NCI-H1930 (cell line): ENCODE measurements around the gene TMEM150C.
"Not testable (repeated sequence)": the region's sequence is repeated elsewhere in the genome, so short reads cannot be mapped to it uniquely, and the experiment has no call there.

Experiments
- DNase-seq, 2 experiments: peaks; one replicate each; lab custom pipeline; 2025; lab: John Stamatoyannopoulos, UW

TMEM150C gene

DNA sequence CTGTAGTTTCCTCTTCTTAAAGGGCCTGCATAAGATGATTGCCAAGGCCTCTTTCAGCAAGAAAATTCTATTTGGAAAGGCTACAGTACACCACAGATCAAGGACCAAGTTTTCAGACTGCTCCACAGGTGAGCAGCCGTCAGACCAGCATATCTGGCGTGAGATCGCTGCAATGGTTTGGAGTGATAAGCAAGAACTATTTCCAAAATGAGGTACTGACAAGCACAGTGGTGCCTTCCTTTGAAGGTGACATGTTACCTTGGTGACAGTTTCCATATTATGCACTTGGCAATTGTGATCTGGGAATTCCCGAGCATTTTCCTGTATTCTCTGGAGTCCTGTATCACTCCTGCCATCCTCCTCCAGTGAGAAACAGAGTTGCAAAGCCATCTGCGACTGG lies 7.3 kb upstream of the TMEM150C start:
- no peak for DNase-seq

DNA sequence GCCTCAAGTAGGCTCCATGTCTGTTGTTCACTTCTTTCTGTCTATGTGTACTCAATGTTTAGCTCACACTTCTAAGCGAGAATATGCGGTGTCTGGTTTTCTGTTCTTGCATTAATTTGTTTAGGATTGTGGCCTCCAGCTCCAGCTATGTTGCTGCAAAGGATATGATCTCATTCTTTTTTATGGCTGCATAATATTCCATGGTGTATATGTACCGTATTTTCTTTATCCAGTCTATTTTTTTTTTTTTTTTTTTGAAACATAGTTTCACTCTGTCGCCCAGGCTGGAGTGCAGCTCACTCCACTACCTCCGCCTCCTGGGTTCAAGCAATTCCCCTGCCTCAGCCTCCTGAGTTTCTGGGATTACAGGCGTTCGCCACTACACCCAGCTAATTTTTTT lies 5.7 kb upstream of the TMEM150C start:
- DNase-seq, result no peak

DNA sequence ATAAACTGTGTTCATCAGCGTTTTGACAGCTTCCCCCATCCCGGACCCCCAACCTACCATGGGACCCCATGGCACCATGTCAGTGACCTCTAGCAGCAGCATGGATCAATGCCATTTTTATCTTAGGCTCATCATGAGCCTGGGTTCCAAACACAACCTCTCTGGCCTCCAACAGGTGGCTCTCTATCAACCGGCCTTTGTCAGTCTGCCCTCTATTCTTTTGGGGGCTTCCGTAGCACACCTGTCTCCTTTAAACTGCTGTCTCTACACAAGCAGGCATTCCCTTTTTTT lies 721 bp upstream of the TMEM150C start:
- DNase-seq, result no peak

DNA sequence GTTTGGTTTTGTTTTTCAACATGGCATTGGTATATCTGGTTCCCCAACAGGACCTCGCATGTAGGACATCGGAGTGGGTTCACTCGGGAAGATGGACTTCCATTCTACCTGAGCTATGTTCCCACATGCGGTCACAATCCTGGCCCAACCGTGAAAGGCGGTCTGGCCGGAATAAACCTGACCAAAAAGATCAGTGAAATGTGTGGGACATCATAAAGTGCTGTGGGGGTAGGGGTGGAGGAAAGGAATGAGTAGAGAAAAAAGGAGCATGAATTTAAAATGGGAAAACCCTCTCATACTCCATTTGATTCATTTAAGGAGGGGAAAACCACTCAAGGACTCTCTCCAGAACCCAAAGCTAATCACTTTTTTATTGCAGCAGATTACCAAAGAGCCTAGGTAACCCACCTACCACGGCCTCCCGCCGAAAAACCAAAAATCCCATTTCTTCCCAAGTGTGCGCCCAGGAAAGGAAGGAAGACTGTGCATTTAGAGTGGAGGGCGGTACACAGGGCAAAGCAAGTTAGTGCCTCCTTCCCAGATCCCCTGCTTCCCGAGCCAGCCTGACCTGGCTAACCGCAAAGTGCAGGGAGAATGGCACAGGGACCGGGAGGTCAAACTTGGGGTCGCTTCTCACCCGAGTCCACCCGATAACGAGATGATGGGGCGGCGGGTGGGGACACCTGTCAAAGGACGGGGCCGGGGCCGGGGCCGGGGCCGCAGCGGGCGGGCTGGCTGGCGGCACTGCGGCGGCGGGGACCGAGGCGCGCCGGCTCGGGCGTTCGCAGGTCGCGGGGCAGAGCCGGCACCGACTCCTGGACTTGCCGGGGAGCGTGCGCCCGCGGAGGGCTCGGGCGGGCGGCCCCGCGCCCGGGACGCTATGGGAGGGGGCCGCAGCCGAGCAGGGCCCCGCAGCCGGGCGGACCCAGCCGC lies 669 bp downstream of the TMEM150C start:
- no peak for DNase-seq

DNA sequence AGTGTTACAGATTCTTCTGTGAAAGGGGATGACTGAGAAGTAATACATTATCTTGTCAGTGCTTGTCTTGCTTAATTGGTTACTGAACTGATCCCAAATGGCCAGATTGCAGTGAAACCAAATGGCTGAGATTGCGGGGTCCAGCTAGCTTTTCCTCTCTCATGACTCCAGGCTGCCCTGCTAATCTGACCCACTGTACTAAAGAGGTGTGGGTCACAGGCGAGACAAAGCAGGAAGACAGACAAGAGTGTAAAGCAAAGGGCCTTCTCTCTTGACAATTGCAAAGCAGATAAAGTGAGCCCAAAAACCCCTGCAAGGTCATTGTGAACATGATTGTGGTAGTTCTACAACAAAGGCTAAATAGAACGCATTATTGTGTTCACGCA lies 2.1 kb downstream of the TMEM150C start:
- DNase-seq, result no peak

DNA sequence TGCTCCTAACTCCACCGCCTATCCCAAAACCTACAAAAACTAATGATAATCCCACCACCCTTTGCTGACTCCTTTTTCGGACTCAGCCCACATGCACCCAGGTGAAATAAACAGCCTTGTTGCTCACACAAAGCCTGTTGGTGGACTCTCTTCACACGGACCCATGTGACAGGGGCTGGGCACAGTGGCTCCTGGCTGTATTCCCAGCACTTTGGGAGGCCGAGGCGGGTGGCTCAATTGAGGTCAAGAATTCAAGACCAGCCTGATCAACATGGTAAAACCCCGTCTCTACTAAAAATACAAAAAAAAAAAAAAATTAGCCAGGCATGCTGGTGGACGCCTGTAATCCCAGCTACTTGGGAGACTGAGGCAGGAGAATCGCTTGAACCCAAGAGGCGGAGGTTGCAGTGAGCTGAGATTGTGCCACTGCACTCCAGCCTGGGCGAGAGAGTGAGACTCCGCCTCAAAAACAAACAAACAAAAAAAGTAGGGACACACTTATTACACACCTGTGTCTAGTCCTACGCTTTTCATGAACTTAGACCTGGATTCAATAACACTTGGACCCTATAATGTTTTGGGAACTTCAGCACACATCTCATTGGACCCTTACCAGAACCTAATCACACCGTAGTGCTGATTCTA lies 2.6 kb downstream of the TMEM150C start:
- DNase-seq, result not testable (repeated sequence)

DNA sequence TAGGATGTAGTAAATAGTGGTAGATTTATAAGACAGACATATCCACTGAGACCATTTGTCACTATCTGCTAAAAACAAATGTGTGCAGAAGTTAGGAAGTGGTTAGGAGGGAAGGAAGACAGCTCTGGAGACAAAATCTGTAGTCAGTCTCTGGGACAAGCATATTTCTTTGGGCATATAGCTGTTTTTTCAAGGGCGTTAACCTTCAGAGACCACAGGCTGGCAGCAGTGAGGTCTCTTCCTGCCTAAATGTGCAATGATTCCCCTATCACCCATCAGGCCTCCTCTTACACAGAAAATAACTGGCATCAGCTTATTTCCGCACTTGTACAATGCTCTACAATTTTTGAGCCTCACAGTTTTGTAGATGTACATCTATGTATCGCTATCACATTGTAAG lies 6.5 kb downstream of the TMEM150C start:
- no peak for DNase-seq

DNA sequence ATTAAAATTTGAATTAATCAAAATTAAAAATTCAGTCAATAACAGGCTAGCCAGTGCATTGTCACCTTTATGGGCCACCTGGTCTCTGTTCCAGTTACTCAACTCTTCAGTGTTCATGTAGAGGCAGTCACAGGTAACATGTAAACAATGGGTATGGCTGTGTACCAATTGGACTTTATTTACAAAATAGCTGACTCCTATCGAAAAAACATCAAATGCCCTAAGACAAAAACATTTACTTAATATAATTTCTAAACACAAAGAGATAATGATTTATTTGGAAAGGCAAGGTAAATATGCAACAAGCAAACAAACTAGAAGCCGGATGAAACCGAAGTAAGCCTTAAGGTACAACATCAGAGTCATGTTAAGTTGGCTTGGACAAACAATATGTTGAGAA lies 8.8 kb downstream of the TMEM150C start:
- no peak for DNase-seq

DNA sequence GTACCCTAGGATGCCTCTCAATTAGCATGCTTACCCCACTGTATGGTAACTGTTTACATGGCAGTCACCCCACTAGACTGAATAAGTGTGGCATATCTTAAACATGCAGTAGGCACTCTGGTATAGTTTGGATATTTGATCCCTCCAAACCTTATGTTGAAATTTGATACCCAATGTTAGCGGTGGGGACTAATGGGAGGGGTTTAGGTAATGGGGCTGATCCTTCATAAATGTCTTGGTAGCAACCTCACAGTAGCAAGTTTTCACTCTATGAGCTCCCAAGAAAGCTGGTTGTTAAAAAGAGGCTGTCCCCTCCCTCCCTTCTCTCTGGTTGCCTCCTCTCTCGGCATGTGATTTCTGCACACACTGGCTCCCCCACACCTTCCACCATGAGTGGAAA lies 10.1 kb downstream of the TMEM150C start:
- DNase-seq, result no peak

DNA sequence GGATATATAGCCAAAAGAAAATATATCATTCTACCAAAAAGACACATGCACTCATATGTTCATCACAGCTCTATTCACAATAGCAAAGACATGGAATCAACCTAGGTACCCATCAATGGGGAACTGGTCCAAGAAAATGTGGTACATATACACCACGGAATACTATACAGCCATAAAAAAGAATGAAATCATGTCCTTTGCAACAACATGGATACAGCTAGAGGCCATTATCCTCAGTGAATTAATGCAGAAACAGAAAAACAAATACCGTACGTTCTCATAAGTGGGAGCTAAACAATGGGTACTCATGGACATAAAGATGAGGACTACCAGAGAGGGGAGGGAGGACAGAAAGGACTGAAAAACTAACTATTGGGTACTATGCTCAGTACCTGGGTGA lies 13.9 kb downstream of the TMEM150C start:
- not testable (repeated sequence) for DNase-seq

DNA sequence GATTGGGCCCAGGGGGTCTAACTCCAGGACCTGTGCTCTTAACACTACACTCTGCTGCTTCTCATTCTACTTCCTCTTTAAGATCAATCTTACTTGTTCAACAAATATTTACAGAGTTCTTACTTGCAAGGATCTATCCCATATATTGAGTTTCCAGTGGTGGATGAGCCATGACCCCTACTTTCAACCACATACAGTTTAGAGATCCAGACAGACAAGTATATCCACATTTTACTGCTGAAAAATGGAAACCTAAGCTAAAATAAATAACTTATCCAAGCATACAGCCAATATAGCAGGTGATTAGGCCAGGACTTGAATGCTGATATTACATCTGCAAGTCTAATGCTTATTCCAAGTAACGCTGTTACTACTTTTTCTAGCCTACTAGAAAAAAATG lies 18.7 kb downstream of the TMEM150C start:
- no peak for DNase-seq

DNA sequence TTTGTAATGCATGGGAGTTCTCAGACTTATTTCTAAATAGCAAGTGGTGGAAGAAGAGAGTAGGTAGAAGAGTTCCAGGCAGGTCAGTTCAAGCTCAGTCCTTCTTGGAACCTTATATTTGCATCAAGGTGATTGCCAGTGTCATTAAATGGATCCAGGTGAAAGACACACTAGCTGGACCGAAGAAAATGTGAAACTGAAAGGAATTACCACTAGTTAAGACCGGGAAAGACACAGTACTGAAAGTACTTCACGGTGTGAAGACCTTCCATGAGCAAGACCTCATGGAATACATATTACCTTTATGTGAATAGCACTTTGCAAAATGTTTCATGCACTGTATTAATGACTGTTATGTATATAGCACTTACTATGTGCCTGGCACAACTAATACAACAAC lies 19.1 kb downstream of the TMEM150C start:
- no peak for DNase-seq

DNA sequence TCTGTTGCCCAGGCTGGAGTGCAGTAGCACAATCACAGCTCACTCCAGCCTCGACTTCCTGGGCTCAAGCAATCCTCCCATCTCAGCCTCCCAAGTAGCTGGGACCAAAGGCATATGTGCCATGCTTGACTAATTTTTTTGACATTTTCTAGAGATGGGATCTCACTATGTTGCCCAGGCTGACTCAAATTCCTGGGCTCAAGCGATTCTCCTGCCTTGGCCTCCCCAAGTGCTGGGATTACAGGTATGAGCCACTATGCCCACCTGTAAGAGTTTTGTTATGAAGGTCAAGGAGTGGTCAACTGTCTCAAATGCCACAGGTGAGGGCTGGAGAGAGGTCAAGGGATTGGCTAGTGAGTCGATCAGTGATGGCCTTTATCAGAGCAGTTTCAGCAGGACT lies 32.5 kb downstream of the TMEM150C start:
- DNase-seq, result no peak

DNA sequence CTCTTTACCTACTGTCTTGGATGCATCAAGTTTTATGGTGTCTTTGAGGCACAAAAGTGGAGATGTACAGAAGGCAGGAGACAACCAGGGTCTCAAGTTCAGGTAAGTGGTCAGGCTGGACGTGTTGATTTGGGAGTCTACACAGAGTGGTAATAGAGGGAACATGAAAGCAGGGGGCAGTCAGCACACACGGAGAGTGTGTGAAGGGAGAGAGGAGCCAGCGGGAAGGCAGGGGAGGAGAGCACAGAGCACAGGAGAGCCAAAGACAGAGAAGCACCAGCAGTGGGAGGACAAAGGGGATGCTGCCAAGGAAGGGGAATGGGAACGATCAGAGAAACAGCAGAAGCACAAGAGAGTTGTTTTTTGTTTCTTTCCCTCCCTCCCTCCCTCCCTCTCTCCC lies 32.9 kb downstream of the TMEM150C start:
- DNase-seq, result no peak

DNA sequence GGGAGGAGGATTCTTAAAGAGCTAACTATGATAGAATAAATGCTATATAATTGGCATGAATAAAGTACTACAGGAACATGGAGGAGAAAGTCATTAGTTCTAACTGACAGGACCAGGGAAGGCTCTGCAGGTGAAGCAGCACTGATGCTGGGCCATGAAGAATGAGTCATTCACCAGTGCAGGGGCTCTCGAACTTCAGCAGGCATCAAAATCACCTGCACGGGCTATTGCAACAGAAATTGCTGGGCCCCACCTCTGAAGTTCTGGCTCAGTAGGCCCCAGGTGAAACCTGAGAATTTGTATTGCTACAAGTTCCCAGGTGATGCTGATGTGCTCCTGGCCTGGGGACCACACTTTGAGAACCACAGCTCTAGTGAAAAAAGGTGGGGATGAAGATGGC lies 33.7 kb downstream of the TMEM150C start:
- DNase-seq, result no peak

DNA sequence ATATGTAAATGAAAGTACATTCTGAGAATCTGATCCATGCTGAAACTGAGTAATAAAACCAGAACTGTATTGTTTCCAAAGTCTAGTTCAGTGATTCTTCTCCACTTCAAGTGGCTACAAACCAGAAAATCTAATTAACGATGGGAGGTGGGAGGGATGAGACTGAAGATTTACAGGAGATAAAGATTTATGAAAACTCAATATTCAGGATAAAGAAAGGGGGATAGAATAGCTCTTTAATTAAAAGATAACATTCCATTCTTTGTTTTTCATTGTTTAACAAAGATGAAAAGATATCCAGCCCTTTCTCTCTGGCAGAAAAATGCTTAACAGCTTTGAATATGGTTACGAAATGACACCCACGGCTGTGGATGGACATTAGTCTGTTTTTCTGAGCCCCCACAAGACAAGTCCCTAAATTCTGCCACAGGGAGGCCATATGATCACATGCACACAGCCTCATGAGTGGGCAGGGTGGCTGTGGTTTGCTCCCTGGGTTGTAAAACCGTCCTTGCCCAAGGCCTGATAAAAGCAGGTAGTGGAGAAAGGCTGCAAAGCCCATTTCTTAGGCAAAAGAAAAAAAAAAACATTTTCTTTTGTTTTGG lies 36.4 kb downstream of the TMEM150C start:
- no peak for DNase-seq

DNA sequence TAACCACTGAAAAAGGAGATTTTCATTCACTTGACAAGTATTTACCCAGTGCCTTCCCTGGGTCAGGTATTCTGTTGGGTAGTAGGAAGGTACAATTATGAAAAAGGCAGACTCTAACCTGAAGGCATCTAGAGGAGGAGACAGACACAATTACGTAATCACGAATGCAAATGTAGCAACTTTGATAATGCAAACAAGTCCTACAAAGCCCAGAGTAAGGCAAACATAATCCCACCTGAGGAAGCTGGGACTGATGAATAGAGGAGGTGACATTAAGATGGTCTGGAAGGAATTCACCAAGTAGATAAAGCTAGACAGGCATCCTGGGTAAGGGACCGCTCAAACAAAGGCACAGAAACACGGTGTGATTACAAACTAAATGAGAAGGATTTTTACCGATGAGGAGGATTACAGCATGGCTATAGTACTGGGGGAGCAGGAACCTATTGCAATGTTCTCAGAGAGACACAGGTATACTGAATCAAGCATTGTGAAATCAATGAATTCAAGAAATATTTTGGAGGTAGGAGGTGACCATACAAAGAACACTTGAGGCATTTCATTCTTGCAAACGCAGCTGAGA lies 37.1 kb downstream of the TMEM150C start:
- no peak for DNase-seq

DNA sequence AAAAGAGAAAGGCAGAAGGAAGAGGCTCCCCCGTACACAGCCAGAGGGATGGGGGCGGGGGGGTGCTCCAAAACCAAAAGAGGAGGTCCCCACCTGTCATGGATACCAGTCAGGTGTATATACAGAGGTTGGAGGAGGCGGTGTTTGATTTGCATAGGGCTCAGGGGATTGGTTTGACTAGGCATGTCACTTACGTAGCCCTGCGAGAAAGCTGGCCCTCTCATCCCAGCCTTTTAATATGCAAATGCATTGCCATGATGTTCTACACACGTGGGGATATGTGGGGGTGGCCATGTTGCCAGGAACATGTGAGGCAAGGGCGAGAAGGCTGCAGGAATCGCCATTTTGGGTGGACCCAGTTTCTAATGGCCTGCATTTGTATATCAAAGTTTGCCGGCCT lies 38.6 kb downstream of the TMEM150C start:
- no peak for DNase-seq

DNA sequence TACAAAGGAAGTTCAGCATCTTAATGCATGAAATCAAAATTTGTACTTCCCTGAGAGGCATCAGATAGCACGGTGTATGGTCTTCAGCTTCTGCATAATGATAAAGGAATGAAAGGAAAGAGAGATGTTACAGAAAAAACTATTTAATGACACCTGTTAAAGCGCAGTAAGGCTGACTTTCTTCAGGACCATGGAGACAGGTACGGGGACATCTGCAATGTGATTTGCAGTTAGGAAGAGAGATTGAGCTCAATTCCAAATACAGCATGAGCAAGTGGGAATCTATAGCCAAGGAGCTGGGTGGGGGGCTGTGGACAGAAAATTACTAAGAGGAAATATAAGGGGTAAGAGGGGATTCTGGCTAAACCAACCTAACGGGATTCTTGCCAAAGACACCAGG lies 39.3 kb downstream of the TMEM150C start:
- DNase-seq, result no peak

DNA sequence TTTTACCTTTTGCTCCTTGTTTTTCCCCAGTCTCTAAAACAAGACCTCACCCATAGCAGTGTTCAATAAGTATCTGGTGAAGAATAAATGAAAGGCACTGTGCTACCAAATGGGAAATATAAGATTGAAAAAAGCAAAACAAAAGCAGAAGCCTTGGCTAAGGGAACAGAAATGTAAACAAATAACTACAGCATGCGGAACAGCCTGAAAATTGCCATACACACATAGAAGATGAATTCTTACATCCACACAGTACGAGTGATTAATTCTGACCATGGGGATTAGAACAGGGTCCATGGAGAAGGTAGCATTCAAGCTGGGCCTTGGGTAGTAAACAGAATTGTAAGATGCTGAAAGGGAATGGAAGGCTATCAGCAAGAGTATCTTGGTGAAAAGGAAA lies 40.5 kb downstream of the TMEM150C start:
- DNase-seq, result no peak

DNA sequence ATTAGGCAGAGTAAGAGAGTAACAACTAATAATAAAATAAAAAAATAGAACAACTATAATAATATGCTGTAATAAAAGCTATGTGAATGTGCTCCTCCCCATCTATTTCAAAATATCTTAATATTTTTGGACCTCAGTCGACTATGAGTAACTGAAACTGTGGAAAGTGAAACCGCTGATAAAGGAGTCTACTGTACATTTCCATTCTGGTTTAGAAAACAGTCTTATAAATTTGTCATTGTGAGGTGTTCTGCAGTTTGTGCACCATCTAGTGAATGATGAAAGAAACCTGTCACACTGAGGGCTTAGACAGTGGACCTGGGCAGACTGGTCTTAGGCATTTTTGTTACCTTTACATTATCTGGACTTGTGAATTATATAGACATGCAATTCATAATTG lies 42.0 kb downstream of the TMEM150C start:
- DNase-seq, result no peak

DNA sequence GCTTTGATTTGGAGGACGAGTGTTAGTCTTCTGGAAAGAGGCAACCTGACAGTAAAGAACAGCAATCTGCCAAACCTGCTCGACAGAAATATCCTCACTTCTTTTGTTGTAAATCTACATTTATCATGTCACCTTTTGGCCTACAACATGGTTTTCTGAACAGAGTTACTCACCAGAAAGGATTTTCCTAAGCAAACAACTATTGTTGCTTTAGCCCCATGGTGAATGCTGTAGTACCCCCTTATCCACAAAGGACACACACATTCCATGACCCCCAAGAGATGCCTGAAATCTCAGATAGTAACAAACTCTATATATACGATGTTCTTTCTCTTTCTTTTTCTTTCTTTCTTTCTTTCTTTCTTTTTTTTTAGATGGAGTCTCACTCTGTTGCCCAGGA lies 42.7 kb downstream of the TMEM150C start:
- no peak for DNase-seq

DNA sequence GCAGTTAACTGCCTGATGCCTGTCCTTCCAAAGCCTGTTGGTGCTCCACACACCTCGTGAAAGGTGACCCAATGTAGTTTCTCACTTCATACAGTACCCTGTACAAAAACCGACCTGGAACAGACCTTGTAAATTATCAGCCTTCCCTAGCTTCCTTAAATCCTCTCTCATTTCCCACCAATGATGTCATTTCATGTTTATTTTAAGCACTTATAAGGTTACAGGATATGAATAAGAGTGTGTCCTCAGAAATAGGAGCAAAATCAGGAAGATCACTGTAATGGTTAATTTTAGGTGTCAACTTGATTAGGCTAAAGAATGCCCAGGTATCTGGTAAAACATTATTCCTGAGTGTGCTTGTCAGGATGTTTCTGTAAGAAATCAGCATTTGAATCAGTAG lies 44.7 kb downstream of the TMEM150C start:
- DNase-seq, result no peak
